AG04450 (cell line): ENCODE data around the gene CTDSP1. TPM values are rescaled to one million over a fixed set of nuclear protein-coding genes. Genes with fewer than 3 reads are reported as not detected.
A peak's percentile ranks its signal among the peaks of the same experiment; 100 is the strongest.

Source experiments
- CTCF ChIA-PET: fragments of 300-600, 350-600 bp; formaldehyde crosslinking; extraction: SDS; loops from one replicate; lab custom pipeline; 2022; ENCODE audit warnings: antibody characterized with exemption, inconsistent platforms; lab: Charles Lee
- POLR2A ChIA-PET: fragments of 350-600 bp; formaldehyde crosslinking; extraction: SDS; loops from one replicate; lab custom pipeline; 2021; ENCODE audit warnings: antibody characterized with exemption, inconsistent platforms; lab: Yijun Ruan, JAX
- DNase-seq: peaks from one replicate; pipeline ENCODE4 v3.0.0-alpha.2; 2011; ENCODE audit warnings: low read depth, low spot score
- H3K27ac ChIP-seq: one replicate; pipeline ENCODE4 v1.5.1; 2012; ENCODE audit warnings: low read depth, low read length, control low read depth
- H3K27me3 ChIP-seq: one replicate; pipeline ENCODE4 v1.6.0; 2012; ENCODE audit warnings: low read length; ENCODE audit not compliant: control insufficient read depth, insufficient read depth
- H3K4me3 ChIP-seq: 2 replicates; pipeline ENCODE4 v1.5.1; 2011; ENCODE audit warnings: mild to moderate bottlenecking, low read depth, low read length, control low read depth
- H3K9me3 ChIP-seq: 2 replicates; pipeline ENCODE4 v1.5.1; 2012; ENCODE audit warnings: low read length; ENCODE audit not compliant: control insufficient read depth, insufficient read depth
- CTCF ChIP-seq: IDR thresholded peaks from 2 replicates; pipeline ENCODE4 v1.5.1; 2011; ENCODE audit warnings: low read depth, low read length, control low read depth, inconsistent platforms
- polyA plus RNA-seq: library from polyadenylated mRNA; depleted of rRNA; stranded (reverse); fragments of >200 nt; gene quantifications from 2 replicates; pipeline ENCODE4 v1.2.3, GENCODE V29; 2011

CTDSP1 gene
- polyA plus RNA-seq, 1 experiment: 51.3 TPM

- no peak for TF ChIP-seq CTCF
- CTCF ChIA-PET: interaction anchor here (0.9 to 1.8 kb wide), 4 partner anchors 8 to 132 kb away, joined by 3 to 9 read pairs (median 4); no protein-coding TSS in a partner anchor
- no peak for DNase-seq
- Histone ChIP-seq H3K27ac (no peak overlapping the region), H3K4me3 (no peak overlapping the region), H3K27me3 (no peaks in the 10 kb centered on the region), H3K9me3 (no peaks in the 10 kb centered on the region)
- POLR2A ChIA-PET: interaction anchor here (0.5 kb wide), 1 partner anchor 41 kb away, joined by 3 read pairs; no protein-coding TSS in a partner anchor
Measured at GRCh38 chr2:218403810-218404209, 4.1 kb downstream of the CTDSP1 start.

- H3K27me3 ChIP-seq: no peaks in the 10 kb centered on the region
- H3K27ac ChIP-seq: peak overlapping the region; percentile 21
- ChIA-PET CTCF (interaction anchor here (0.9 to 1.8 kb wide), 5 partner anchors 8 to 133 kb away, joined by 3 to 9 read pairs (median 3); partner anchors contain the start of gene TMBIM1), POLR2A (no interaction called here)
- TF ChIP-seq CTCF: no peak
- H3K9me3 ChIP-seq: no peaks in the 10 kb centered on the region
- DNase-seq: no peak
- H3K4me3 ChIP-seq: no peak overlapping the region
Measured at GRCh38 chr2:218404351-218405085, 4.8 kb downstream of the CTDSP1 start.

GRCh38 chr2:218405086-218405745, 5.5 kb downstream of the CTDSP1 start:
- Histone ChIP-seq H3K27ac (peak overlapping the region; percentile 47), H3K27me3 (no peaks in the 10 kb centered on the region), H3K4me3 (no peak overlapping the region), H3K9me3 (no peaks in the 10 kb centered on the region)
- no peak for DNase-seq
- no peak for TF ChIP-seq CTCF
- POLR2A ChIA-PET: interaction anchor here (1.2 kb wide), 1 partner anchor 9 kb away, joined by 4 read pairs; no protein-coding TSS in a partner anchor
- CTCF ChIA-PET: interaction anchor here (0.6 to 1.8 kb wide), 6 partner anchors 9 to 217 kb away, joined by 3 to 9 read pairs (median 4); partner anchors contain the start of gene TMBIM1

GRCh38 chr2:218405746-218406208, 6.1 kb downstream of the CTDSP1 start:
- ChIA-PET CTCF (interaction anchor here (0.6 to 1.2 kb wide), 5 partner anchors 10 to 402 kb away, joined by 3 to 9 read pairs (median 3); partner anchors contain the start of gene TMBIM1), POLR2A (interaction anchor here (0.7 to 1.2 kb wide), 3 partner anchors 10 to 288 kb away, joined by 3 to 4 read pairs (median 4); no protein-coding TSS in a partner anchor)
- H3K4me3 ChIP-seq: peak overlapping the region; percentile 47
- no peaks in the 10 kb centered on the region for H3K27me3 ChIP-seq
- H3K9me3 ChIP-seq: no peaks in the 10 kb centered on the region
- TF ChIP-seq CTCF: no peak
- H3K27ac ChIP-seq: peak overlapping the region; percentile 40
- no peak for DNase-seq
